Bone marrow (tissue), 2 donors: ENCODE results near the gene DAG1.

Source experiments
- DNase-seq, 2 donors: peaks; one replicate each; lab custom pipeline; 2025; lab: John Stamatoyannopoulos, UW

Gene DAG1

DNA sequence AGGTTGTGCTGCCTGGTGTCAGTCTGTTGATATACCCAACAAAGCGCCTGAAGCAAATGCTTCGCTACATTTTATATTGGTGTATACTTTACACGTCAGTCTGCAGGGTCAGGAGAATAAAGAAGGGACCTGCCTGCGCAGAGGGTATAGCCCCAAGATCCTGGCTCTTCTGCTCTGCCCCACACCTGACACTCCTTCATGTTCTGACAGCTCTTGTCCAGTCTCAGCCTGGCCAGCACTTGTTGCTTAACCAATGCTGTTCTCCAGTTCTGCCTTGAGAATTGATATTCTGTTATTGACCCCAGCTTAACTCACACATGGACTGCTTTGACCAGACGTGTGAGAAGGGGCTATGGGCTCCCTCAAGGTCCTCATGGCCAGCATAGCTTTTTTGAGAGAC lies 48.4 kb downstream of the DAG1 start:
- DNase-seq, result no peak

DNA sequence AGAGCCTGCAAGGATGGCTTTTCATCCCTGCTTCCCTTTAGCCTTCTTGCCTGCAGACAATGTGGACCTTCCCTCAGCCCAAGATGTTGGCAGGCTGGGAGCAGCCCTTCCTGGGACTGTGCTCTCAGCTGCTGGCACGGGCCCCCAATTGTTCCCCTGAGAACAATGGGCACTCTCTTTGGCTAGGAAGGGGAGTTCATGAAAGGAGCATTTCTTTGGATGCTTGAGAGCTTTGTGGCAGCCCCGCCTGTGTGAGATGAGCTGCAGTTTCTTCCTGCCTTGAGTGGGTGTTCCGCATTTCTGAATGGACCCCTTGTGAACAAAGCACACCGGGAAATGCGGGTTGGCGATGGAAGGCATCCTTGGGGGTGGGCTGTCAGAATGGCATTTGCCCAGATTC lies 49.2 kb downstream of the DAG1 start:
- DNase-seq, result no peak

DNA sequence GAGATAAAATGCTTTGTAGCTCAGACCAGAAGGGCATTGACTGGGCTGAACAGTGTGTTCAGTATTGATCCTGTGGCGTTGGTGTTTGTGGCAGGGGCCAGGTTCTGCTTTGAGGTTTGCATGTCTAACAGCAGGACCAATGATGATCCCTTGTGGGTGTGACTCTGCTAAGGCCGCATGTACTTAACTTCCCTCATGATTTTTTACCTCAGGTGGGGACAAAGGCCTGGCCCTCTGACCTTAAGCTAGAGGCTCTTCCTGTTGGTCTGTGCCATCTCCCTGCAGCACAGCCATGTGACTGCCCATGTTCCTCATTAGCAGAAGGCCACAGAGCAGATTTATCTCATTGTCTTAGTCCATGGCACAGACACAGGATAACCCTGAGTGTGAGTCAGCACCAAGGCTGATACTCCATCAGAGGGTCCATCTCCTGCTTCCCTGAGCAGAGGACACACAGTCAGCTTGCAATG lies 49.9 kb downstream of the DAG1 start:
- DNase-seq, result no peak

DNA sequence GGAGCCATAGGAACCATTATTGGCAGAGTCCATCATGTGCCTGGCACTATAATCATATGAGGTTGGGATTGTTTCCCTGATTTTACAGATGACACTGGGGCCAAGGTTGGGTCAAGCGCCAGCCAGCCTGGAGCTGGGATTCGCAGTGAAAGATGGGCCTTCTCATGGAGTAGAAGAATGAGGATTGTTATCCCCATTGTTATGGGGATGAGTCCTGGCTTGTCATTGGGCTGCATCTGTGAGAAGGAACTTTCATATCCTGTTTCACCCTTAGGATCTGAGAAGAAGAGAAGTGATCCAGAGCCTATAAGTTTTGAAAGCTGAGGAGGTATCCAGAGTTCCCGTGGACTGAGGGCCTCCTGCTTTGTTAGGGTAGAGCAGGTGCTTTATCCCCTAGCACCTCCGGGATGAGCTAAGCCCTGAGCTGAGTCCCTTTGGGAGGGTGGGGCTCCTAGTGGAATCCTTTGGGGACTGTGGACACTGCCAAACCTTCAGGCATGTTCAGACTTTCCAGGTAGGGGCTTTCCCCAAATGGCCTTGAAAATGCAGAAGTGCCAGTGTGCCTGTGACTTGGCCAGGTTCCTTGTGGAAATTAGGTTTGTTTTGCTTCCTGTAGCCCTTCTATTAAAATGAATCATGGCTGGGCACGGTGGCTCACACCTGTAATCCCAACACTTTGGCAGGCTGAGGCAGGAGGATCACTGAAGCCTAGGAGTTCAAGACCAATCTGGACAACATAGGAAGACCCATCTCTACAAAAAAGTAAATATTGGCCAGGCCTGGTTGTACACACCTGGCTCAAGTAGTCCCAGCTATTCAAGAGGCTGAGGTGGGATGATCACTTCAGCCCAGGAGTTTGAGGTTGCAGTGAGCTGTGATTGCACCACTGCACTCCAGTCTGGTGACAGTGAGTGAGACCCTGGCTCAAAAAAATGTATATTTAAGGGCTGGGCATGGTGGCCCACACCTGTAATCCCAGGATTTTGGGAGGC lies 54.0 kb downstream of the DAG1 start:
- no peak for DNase-seq

DNA sequence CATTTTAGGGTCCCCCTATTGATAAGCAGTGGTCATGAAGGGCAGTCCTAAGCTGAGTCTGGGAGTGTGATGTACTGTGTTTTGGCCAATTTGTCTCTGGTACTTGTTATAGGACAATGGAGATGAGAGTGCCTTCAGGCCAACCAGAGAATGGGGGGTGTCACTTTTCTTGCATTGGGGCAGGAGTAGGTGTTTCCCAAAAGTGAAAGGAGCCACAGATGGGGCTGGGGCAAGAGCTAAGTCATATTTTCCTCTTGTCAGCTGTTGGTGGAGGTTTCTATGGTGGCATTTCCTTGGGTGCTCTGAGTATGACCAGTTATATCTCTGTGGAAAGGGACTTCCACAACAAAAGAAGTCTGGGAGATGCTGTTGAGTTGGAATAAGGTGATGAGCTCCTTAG lies 59.5 kb downstream of the DAG1 start:
- DNase-seq, result no peak

DNA sequence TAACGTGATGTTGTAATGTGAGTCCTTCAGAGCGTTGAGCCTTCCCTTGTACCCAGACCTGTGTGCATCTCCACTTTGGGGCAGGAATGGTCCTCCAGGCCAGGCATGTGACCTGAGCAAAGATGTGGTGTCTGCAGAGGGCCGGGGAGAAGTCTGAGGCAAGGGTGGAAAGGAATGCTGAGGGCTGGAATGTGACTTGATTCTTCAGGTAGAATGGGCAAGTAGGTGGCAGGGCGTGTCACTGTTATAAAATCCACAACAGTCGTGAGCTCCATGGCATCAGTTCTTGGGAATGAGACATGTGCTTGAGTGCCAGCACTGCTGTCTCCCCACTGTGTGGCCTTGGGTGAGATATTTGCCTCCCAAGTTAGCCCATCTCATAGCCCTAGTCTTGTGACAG lies 60.2 kb downstream of the DAG1 start:
- no peak for DNase-seq

DNA sequence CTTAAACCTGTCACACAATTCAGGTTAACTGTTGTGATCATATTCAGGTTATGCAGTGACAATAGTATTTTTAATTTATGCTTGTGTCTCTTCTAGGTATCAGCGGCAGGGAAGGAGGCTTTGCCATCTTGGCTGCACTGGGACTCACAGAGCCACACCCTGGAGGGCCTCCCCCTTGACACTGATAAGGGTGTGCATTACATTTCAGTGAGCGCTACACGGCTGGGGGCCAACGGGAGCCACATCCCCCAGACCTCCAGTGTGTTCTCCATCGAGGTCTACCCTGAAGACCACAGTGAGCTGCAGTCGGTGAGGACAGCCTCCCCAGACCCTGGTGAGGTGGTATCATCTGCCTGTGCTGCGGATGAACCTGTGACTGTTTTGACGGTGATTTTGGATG lies 60.6 kb downstream of the DAG1 start:
- DNase-seq, result no peak

DNA sequence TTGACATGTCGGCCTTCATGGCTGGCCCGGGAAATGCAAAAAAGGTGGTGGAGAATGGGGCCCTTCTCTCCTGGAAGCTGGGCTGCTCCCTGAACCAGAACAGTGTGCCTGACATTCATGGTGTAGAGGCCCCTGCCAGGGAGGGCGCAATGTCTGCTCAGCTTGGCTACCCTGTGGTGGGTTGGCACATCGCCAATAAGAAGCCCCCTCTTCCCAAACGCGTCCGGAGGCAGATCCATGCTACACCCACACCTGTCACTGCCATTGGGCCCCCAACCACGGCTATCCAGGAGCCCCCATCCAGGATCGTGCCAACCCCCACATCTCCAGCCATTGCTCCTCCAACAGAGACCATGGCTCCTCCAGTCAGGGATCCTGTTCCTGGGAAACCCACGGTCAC lies 61.2 kb downstream of the DAG1 start:
- no peak for DNase-seq

DNA sequence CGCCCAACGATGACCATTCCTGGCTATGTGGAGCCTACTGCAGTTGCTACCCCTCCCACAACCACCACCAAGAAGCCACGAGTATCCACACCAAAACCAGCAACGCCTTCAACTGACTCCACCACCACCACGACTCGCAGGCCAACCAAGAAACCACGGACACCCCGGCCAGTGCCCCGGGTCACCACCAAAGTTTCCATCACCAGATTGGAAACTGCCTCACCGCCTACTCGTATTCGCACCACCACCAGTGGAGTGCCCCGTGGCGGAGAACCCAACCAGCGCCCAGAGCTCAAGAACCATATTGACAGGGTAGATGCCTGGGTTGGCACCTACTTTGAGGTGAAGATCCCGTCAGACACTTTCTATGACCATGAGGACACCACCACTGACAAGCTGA lies 61.6 kb downstream of the DAG1 start:
- DNase-seq, result no peak

DNA sequence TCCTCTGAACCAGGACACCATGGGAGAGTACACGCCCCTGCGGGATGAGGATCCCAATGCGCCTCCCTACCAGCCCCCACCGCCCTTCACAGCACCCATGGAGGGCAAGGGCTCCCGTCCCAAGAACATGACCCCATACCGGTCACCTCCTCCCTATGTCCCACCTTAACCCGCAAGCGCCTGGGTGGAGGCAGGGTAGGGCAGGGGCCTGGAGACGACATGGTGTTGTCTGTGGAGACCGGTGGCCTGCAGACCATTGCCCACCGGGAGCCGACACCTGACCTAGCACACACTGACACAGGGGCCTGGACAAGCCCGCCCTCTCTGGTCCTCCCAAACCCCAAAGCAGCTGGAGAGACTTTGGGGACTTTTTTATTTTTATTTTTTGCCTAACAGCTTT lies 63.0 kb downstream of the DAG1 start:
- no peak for DNase-seq

DNA sequence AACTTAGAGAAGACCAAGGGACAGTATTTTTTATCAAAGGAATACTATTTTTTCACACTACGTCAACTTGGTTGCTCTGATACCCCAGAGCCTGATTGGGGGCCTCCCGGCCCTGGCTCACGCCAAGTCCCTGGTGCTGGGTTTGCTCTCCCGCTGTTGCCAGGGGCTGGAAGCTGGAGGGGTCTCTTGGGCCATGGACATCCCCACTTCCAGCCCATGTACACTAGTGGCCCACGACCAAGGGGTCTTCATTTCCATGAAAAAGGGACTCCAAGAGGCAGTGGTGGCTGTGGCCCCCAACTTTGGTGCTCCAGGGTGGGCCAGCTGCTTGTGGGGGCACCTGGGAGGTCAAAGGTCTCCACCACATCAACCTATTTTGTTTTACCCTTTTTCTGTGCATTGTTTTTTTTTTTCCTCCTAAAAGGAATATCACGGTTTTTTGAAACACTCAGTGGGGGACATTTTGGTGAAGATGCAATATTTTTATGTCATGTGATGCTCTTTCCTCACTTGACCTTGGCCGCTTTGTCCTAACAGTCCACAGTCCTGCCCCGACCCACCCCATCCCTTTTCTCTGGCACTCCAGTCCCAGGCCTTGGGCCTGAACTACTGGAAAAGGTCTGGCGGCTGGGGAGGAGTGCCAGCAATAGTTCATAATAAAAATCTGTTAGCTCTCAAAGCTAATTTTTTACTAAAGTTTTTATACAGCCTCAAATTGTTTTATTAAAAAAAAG lies 63.9 kb downstream of the DAG1 start:
- no peak for DNase-seq

DNA sequence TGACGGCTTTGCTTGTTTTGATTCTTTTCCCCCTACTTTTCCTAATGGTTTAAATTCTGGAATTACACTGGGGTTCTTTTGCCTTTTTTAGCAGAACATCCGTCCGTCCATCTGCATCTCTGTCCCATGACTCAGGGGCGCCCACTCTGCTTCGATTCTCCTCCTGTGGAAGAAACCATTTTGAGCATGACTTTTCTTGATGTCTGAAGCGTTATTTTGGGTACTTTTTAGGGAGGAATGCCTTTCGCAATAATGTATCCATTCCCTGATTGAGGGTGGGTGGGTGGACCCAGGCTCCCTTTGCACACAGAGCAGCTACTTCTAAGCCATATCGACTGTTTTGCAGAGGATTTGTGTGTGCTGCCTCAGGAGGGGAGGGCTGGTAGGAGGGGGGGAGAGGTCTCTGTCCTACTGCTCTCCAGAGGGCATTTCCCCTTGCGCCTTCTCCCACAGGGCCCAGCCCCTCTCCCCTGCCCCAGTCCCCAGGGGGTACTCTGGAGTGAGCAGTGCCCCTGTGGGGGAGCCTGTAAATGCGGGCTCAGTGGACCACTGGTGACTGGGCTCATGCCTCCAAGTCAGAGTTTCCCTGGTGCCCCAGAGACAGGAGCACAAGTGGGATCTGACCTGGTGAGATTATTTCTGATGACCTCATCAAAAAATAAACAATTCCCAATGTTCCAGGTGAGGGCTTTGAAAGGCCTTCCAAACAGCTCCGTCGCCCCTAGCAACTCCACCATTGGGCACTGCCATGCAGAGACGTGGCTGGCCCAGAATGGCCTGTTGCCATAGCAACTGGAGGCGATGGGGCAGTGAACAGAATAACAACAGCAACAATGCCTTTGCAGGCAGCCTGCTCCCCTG lies 64.7 kb downstream of the DAG1 start:
- DNase-seq, result no peak

DNA sequence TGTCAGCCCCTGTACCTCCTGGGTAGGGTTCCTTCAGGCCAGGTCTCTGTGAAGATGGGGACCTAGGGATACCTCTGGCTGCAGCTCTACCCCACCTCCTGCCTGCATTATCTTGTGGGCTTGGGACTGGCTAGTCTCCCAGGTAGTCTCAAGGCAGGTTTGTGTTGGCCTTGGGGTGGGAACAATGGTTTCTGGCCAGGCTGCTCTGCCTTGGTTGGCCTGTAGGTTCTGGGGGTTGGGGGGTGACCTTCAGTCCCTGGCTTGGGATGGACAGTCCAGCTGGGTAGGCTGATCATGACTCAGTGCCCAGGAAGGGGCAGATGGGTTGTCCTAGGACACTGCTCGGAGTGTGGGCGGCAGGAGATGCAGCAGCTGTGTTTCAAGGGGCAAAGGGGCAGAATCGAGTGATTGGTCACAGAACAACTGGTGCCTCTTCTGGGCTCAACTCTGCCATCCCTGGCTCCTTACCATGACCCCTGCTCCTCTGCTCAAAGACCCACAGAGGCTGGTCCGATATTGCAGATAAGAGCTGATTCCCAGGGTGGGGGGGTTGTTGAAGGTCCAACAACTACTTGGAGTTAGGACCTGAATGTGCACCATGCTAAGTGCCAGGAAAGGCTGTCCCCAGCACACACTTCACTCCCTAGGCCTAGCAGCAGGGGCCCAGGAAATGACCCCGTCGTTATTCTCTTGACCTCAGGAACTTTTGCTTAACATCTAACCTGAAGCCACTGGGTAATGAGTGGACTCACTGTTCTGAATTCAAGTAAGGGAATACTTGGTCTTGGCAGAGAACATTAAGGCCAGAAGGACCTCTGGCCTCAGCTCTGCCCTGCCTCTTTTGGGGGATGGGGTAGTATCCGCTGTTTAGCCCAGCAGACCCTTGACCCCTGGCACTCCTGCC lies 66.2 kb downstream of the DAG1 start:
- DNase-seq, result no peak

DNA sequence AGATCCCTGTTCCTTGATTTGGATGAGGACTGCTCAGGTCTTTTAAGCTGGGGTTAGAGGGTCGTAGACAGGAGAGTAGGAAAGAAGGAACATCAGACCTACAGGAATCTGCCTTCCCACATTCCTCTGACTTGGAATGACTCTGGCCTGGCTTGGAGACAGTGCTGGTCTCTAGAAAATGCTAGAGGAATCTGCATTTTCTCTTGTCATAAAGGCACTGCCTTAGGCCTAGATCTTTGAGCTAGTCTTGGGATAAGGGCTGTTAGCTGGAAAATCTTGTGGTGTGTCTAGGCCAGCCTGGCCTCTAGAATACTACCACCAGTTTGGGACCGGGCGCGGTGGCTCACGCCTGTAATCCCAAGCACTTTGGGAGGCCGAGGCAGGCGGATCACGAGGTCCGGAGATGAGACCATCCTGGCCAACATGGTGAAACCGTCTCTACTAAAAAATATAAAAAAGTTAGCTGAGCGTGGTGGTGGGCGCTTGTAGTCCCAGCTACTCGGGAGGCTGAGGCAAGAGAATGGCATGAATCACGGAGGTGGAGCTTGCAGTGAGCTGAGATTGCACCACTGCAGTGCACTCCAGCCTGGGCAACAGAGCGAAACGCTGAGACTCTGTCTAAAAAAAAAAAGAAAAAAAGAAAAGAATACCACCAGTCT lies 66.9 kb downstream of the DAG1 start:
- DNase-seq, result no peak

DNA sequence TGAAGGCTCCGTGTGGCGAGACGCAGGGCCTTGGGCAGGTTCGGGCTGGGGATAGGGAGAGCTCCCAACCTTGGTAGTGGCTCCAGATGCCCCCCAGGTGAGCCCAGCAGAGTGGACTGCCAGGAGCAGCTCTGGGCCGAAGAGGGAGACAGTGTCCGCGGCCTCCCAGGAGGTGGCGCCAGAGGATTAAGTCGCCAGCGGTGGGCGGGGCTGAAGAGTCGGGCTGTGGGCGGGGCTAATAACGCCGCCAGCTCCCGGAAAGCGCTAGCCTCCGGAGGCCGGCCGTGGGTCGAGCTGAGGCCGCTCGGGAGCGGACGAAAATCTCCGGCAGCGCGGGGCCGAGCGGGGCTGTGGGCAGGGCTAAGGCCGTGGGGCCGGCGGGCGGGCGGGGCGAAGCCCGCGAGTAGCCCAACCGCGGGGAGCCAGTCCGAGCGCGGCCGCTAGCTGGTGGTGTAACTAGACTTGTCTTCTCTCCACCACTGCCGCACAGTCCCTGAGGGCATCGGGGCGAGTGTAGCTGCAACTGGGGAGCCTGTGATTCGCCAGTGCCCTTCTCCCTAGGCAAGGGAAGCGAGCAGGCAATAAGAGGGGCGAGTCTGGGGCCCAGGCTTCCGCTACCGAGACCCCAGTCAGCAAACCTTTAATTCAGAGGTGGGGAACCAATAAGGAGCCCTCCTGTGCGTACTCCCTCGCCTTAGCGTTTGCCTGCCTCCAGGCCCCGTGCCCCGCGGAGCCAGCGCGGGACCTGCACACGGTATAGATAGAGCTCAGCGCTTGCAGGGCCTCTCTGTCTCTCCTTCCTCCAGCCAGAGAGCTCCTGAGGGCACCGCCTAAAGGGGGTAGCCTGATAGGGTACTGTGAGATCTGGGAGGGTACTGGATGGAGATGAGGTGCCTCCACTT lies 69.8 kb downstream of the DAG1 start:
- DNase-seq, result peak; percentile 67 to 90

DNA sequence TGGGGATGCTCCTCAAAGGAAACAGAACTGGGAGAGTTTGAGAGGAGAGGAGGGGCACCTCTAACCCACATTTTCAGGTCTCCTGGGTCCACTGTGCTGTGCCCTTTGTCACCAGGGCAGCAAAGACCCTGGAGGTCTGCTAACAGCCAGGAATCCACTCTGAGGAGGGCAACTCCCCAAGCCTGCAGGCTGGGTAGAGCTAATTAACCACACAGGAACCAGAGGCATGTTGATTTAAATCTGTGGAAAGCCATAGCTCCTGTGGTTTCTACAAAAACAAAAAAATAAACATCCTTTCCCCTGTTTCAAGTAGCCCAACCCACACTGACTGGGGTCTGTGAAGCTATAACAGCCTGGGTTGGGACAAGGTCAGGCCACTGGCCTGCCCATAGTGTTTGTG lies 82.0 kb downstream of the DAG1 start:
- no peak for DNase-seq

DNA sequence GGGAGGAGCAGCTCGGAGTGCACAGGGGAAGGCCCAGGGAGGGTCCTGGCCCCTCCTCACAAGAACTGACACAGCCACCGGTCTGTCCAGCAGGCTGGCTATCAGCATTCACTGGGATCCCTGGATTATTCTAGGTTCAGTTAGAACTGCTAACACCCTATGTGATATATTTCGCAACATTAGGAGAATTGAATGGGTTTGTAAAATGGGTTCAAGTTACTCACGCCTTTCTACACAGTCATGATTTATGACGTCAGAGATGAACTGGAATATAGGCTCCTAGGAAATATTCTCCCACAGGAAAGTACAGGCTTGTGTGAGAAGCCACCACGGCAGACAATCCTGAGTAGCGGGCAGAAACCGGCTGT lies 83.2 kb downstream of the DAG1 start:
- DNase-seq, result no peak

DNA sequence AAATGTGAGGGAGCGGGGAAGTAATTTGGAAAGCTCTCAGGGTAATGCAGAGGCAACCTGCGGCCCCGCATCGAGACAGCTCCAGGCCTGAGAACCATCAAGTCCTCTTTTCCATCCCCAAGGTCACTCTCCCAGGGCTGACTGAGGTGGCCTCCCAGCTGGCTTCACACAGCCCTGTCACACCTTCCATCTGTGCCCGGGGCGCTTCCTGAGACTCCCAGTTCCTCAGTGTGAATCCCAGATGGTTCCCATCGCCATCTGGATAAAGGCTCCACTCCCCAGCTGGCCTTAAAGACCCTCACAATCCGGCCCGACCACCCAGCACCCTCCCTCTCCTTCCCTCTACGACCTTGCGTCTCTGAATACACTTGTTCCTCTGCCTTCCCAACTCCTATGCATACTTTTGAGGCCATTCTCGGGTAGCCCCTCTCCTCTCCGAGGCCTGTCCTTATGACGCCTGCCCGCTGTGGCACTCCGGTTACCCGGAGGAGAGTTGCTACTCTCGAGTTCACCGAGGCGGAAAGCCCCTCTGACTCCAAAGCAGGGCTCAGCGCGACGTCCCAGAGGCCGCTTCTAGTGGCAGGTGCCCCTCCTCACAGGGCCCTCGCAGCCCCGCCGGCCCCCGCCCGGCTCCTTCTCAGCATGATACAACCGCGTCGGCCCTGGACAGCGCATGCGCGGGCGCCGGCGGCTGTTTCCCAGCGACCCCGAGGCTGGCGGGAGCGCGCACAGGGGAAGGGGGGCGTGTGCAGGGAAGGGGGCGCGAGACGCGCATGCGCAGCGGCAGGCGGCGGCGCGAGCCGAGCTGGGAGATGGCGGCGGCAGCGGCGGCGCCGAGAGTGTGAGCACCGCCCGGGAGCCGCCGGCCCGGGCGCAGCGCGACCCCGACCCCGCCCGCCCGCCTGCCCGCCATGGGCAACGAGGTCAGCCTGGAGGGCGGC lies 83.9 kb downstream of the DAG1 start, which contains the start of gene BSN:
Gene BSN, plus strand, starts transcription at position 786 of the 941 bp plus-strand sequence. Its CDS starts 126 bp downstream, at position 912.
- DNase-seq, result peak; percentile 18 to 67
